ENCODE results near the gene GPLD1.

Gene GPLD1

GRCh38 chr6:24500683-24501082 is 11.3 kb upstream of the GPLD1 start:
- FAIRE-seq: no peak

- FAIRE-seq: no peak
Measured at GRCh38 chr6:24497254-24497970, 8.0 kb upstream of the GPLD1 start.

- FAIRE-seq: no peak
Measured at GRCh38 chr6:24494821-24495795, 5.7 kb upstream of the GPLD1 start, which contains the start of gene ALDH5A1. Gene ALDH5A1 (plus strand): TSS chr6:24494969. CDS start chr6:24494997, 28 bp downstream.

GRCh38 chr6:24493945-24494820 is 4.8 kb upstream of the GPLD1 start:
- FAIRE-seq: no peak

- no peak for FAIRE-seq
Measured at GRCh38 chr6:24492475-24492874, 3.1 kb upstream of the GPLD1 start.

- FAIRE-seq: no peak
Measured at GRCh38 chr6:24490948-24491347, 1.6 kb upstream of the GPLD1 start.

GRCh38 chr6:24489881-24490280 is 503 bp upstream of the GPLD1 start:
- FAIRE-seq: no peak

GRCh38 chr6:24486065-24486464 is 3.3 kb downstream of the GPLD1 start:
- no peak for FAIRE-seq

GRCh38 chr6:24484657-24485323 is 4.6 kb downstream of the GPLD1 start:
- FAIRE-seq: no peak

- no peak for FAIRE-seq
Measured at GRCh38 chr6:24481449-24481848, 7.9 kb downstream of the GPLD1 start.

- no peak for FAIRE-seq
Measured at GRCh38 chr6:24480705-24481104, 8.7 kb downstream of the GPLD1 start.

GRCh38 chr6:24478903-24479302 is 10.5 kb downstream of the GPLD1 start:
- FAIRE-seq: no peak

- FAIRE-seq: no peak
Measured at GRCh38 chr6:24477070-24477469, 12.3 kb downstream of the GPLD1 start.

GRCh38 chr6:24476631-24477030 is 12.7 kb downstream of the GPLD1 start:
- FAIRE-seq: no peak

GRCh38 chr6:24472181-24472580 is 17.2 kb downstream of the GPLD1 start:
- FAIRE-seq: no peak

- FAIRE-seq: no peak
Measured at GRCh38 chr6:24469811-24470210, 19.6 kb downstream of the GPLD1 start.

- no peak for FAIRE-seq
Measured at GRCh38 chr6:24464253-24465038, 24.9 kb downstream of the GPLD1 start.

GRCh38 chr6:24460966-24461365 is 28.4 kb downstream of the GPLD1 start:
- FAIRE-seq: no peak

GRCh38 chr6:24458941-24459340 is 30.4 kb downstream of the GPLD1 start:
- FAIRE-seq: no peak

GRCh38 chr6:24458134-24458533 is 31.2 kb downstream of the GPLD1 start:
- no peak for FAIRE-seq

GRCh38 chr6:24455061-24455460 is 34.3 kb downstream of the GPLD1 start:
- FAIRE-seq: no peak

Data from colon (tissue), 2 donors.